Liver (tissue), 3 donors: ENCODE data around the gene CHRNB2.

Experiments used
- HNF4G ChIP-seq: IDR thresholded peaks from 2 replicates; pipeline ENCODE4 v1.6.1; 2016; ENCODE audit warnings: antibody characterized with exemption
- TF ChIP-seq, protein P1 (sequence below): fragments of 150-350 bp; IDR thresholded peaks from 2 replicates; pipeline ENCODE4 v1.5.1; 2017; ENCODE audit warnings: improper control_type of control experiment, low read depth, low read length; ENCODE audit not compliant: missing input control
- TF ChIP-seq, protein P2 (sequence below): IDR thresholded peaks from 2 replicates; pipeline ENCODE4 v1.6.1; 2016; ENCODE audit warnings: antibody characterized with exemption
- donor health status: healthy.
- donor health status: healthy.

DNA sequence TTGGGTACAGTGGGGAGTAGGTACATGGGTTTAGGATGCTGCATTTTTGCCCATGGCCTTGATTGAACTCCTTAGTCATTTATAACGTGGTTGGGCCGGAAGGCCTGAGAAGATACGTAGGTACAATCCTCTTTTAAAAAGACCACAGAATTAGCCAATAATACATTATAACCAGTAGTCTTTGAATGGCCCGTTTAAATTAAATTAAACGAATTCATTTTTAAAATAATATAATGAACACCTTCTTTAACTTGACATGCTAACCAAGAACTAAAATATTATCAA, 60.5 kb downstream of the CHRNB2 start:
- TF ChIP-seq, protein P1, sequence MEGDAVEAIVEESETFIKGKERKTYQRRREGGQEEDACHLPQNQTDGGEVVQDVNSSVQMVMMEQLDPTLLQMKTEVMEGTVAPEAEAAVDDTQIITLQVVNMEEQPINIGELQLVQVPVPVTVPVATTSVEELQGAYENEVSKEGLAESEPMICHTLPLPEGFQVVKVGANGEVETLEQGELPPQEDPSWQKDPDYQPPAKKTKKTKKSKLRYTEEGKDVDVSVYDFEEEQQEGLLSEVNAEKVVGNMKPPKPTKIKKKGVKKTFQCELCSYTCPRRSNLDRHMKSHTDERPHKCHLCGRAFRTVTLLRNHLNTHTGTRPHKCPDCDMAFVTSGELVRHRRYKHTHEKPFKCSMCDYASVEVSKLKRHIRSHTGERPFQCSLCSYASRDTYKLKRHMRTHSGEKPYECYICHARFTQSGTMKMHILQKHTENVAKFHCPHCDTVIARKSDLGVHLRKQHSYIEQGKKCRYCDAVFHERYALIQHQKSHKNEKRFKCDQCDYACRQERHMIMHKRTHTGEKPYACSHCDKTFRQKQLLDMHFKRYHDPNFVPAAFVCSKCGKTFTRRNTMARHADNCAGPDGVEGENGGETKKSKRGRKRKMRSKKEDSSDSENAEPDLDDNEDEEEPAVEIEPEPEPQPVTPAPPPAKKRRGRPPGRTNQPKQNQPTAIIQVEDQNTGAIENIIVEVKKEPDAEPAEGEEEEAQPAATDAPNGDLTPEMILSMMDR, result no peak
- TF ChIP-seq, protein P2, sequence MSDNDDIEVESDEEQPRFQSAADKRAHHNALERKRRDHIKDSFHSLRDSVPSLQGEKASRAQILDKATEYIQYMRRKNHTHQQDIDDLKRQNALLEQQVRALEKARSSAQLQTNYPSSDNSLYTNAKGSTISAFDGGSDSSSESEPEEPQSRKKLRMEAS, result no peak
- TF ChIP-seq HNF4G, result no peak
